Endothelial cell of umbilical vein (primary cell): ENCODE results near the gene PLCB4. TPM values are rescaled to one million over a fixed set of nuclear protein-coding genes. Genes with fewer than 3 reads are reported as not detected.

Experiments used
- BruUV-seq: library from RNA; stranded (reverse); fragments of 400-500 nt; replicated peaks from 2 replicates; lab custom pipeline; 2021; lab: Mats Ljungman, UMichigan
- CTCF ChIA-PET: fragments of 300-600, 350-600 bp; sonication (Branson Sonifier 250); formaldehyde crosslinking; loops from one replicate; lab custom pipeline; 2021; ENCODE audit warnings: antibody characterized with exemption, inconsistent platforms; lab: Charles Lee
- POLR2A ChIA-PET: fragments of 300-600, 350-600 bp; sonication (Branson Sonifier 250); formaldehyde crosslinking; loops from one replicate; lab custom pipeline; 2021; ENCODE audit warnings: antibody characterized with exemption, inconsistent platforms; lab: Charles Lee
- DNase-seq: peaks from one replicate; pipeline ENCODE4 v3.0.0-alpha.2; 2011; ENCODE audit warnings: low read depth, low spot score
- FAIRE-seq: peaks from 2 replicates; lab custom pipeline; 2011; peaks lifted over from hg19 to GRCh38; lab: Jason Lieb, UNC
- H2AFZ ChIP-seq: 2 replicates; pipeline ENCODE4 v1.6.0; 2012; ENCODE audit warnings: low read depth, low read length, control low read depth, inconsistent platforms
- H3K27ac ChIP-seq: 2 replicates; pipeline ENCODE4 v1.5.1; 2011; ENCODE audit warnings: low read depth, mild to moderate bottlenecking, control low read depth, low read length, moderate library complexity; ENCODE audit not compliant: insufficient read depth
- H3K27me3 ChIP-seq, 2 experiments: 2 replicates each; pipeline versions ENCODE4 v1.6.0 to v1.6.1; 2011; ENCODE audit warnings: low read length in 2 of 2, mixed read lengths in 1 of 2; ENCODE audit not compliant: control insufficient read depth in 2 of 2, insufficient read depth in 2 of 2
- H3K36me3 ChIP-seq, 2 experiments: 2 replicates in 1 of 2; 3 replicates in 1 of 2; pipeline ENCODE4 v1.5.1; 2011; ENCODE audit warnings: low read length in 2 of 2, mild to moderate bottlenecking in 1 of 2, moderate library complexity in 1 of 2; ENCODE audit not compliant: control insufficient read depth in 2 of 2, insufficient read depth in 2 of 2; ENCODE audit errors: extremely low read depth in 1 of 2
- H3K4me1 ChIP-seq: 3 replicates; pipeline ENCODE4 v1.5.1; 2011; ENCODE audit warnings: mild to moderate bottlenecking, low read length; ENCODE audit not compliant: control insufficient read depth, insufficient read depth; ENCODE audit errors: extremely low read depth
- H3K4me2 ChIP-seq: 2 replicates; pipeline ENCODE4 v1.6.1; 2011; ENCODE audit warnings: low read length, control low read depth, mixed read lengths; ENCODE audit not compliant: insufficient read depth
- H3K4me3 ChIP-seq, 3 experiments: fragments of 200-600 bp in 1 of 3; sonication (generic), shearing (Covaris generic) in 1 of 3; replicated peaks in 1 of 3; 2 replicates each; pipeline ENCODE4 v1.5.1; 2011 to 2016; ENCODE audit warnings: control low read depth in 3 of 3, low read length in 3 of 3, mild to moderate bottlenecking in 2 of 3, inconsistent platforms in 1 of 3, low read depth in 1 of 3, moderate library complexity in 1 of 3; ENCODE audit not compliant: insufficient read depth in 1 of 3
- H3K79me2 ChIP-seq: 2 replicates; pipeline ENCODE4 v1.6.0; 2012; ENCODE audit warnings: low read length, inconsistent platforms; ENCODE audit not compliant: control insufficient read depth, insufficient read depth
- H3K9ac ChIP-seq: replicated peaks from 2 replicates; pipeline ENCODE3; 2011; ENCODE audit warnings: low read length, control low read depth; ENCODE audit not compliant: insufficient read depth; ENCODE audit errors: extremely low read depth
- H3K9me1 ChIP-seq: replicated peaks from 3 replicates; pipeline ENCODE4 v1.6.0; 2011; ENCODE audit warnings: mild to moderate bottlenecking, low read length; ENCODE audit not compliant: control insufficient read depth, insufficient read depth; ENCODE audit errors: extremely low read depth
- H3K9me3 ChIP-seq: replicated peaks from 2 replicates; pipeline ENCODE4 v1.5.1; 2012; ENCODE audit warnings: low read length, inconsistent platforms; ENCODE audit not compliant: control insufficient read depth, insufficient read depth
- H4K20me1 ChIP-seq: replicated peaks from 2 replicates; pipeline ENCODE3; 2011; ENCODE audit warnings: mild to moderate bottlenecking, low read length; ENCODE audit not compliant: control insufficient read depth, insufficient read depth; ENCODE audit errors: extremely low read depth
- CTCF ChIP-seq, 2 donors: IDR thresholded peaks; 1 replicate in 1 of 2; 2 replicates in 1 of 2; pipeline ENCODE4 v1.5.1; 2011; ENCODE audit warnings: low read length in 2 of 2, mild to moderate bottlenecking in 2 of 2, moderate library complexity in 2 of 2, control low read depth in 1 of 2, inconsistent platforms in 1 of 2, low read depth in 1 of 2; ENCODE audit not compliant: insufficient read depth in 1 of 2; ENCODE audit errors: extremely low read depth in 1 of 2
- EZH2 ChIP-seq: IDR thresholded peaks from 2 replicates; pipeline ENCODE4 v1.6.1; 2012; ENCODE audit warnings: borderline replicate concordance, low read depth, mild to moderate bottlenecking, moderate library complexity, low read length, inconsistent platforms; ENCODE audit not compliant: severe bottlenecking
- FOS ChIP-seq: IDR thresholded peaks from 2 replicates; pipeline ENCODE4 v1.6.1; 2011; ENCODE audit warnings: mild to moderate bottlenecking, low read length, moderate library complexity, borderline replicate concordance; ENCODE audit not compliant: insufficient read depth
- GATA2 ChIP-seq: IDR thresholded peaks from 2 replicates; pipeline ENCODE4 v1.7.0; 2011; ENCODE audit warnings: low read depth, mild to moderate bottlenecking, moderate library complexity, mixed read lengths, low read length; ENCODE audit not compliant: insufficient read length, insufficient read depth
- JUN ChIP-seq: IDR thresholded peaks from 2 replicates; pipeline ENCODE4 v1.6.1; 2011; ENCODE audit warnings: borderline replicate concordance, low read depth; ENCODE audit not compliant: insufficient read length, insufficient read depth
- MAX ChIP-seq: IDR thresholded peaks from 2 replicates; pipeline ENCODE4 v1.6.1; 2011; ENCODE audit not compliant: insufficient read depth, insufficient read length
- MYC ChIP-seq: IDR thresholded peaks from one replicate; pipeline ENCODE4 v1.6.1; 2011; ENCODE audit warnings: mild to moderate bottlenecking, low read depth, low read length
- POLR2A ChIP-seq: IDR thresholded peaks from 2 replicates; pipeline ENCODE4 v1.6.1; 2012; ENCODE audit warnings: low read depth, mild to moderate bottlenecking, control low read depth, low read length
- POLR2AphosphoS5 ChIP-seq: IDR thresholded peaks from 2 replicates; pipeline ENCODE4 v1.6.1; 2012; ENCODE audit warnings: low read depth, mild to moderate bottlenecking, control low read depth, low read length, moderate library complexity; ENCODE audit not compliant: insufficient read depth
- dilution Hi-C: fragments of 300-500 bp; cut with MboI; formaldehyde crosslinking; loops from one replicate; pipeline ENCODE4 v1.15.0; 2019; ENCODE audit warnings: low sequenced_read_pairs; ENCODE audit not compliant: extremely low pct_ligation_motif_present
- intact Hi-C: fragments of 100-400 bp; cut with micrococcal nuclease; formaldehyde crosslinking; loops from one replicate; pipeline ENCODE4 v1.10.0; 2022
- polyA plus RNA-seq, 4 experiments: library from polyadenylated mRNA; depleted of rRNA in 3 of 4; stranded (reverse) in 3 of 4; unstranded in 1 of 4; fragments of >200 nt; gene quantifications; 2 replicates each; pipeline versions ENCODE4 v1.2.1 to v1.2.3, GENCODE V29; 2011 to 2012; ENCODE audit warnings: missing spikeins in 1 of 4
- total RNA-seq: library from RNA; stranded (reverse); gene quantifications from 2 replicates; pipeline ENCODE4 v1.2.3, GENCODE V29; 2021

PLCB4 gene
- total and polyA plus RNA-seq, 2 donors (not counting 3 experiments of a cell fraction or from before 2014, with no cell fraction given) = 0.37 to 1.7 TPM

- H3K4me2 ChIP-seq = no peak overlapping the region
- ChIA-PET CTCF (interaction anchor here (1.0 kb wide), 2 partner anchors 43 to 59 kb away, joined by 3 read pairs; no protein-coding TSS in a partner anchor), POLR2A (no interaction called here)
- H3K79me2 ChIP-seq = no peaks in the 10 kb centered on the region
- no TSS peak for BruUV-seq
- no peaks in the 10 kb centered on the region for H3K9me1 ChIP-seq
- no peaks in the 10 kb centered on the region for H3K9me3 ChIP-seq
- intact Hi-C loops (no loop called here), dilution Hi-C loops (no loop called here)
- no peak overlapping the region for H2AFZ ChIP-seq
- H3K36me3 ChIP-seq = no peaks in the 10 kb centered on the region
- no peaks in the 10 kb centered on the region for H4K20me1 ChIP-seq
- DNase-seq (no peak), FAIRE-seq (no peak)
- H3K4me1 ChIP-seq = no peaks in the 10 kb centered on the region
- no peak overlapping the region for H3K9ac ChIP-seq
- H3K27ac ChIP-seq = no peak overlapping the region
- H3K4me3 ChIP-seq = no peak overlapping the region
- TF ChIP-seq EZH2 (no peak), GATA2 (no peak), MAX (no peak), CTCF (IDR thresholded peaks at IDR 0.05; ENCODE audit: extremely low read depth in 1 of 2, insufficient read depth in 1 of 2, low read depth in 1 of 2, low read length in 2 of 2) (no peak), MYC (no peak), POLR2A (no peak), JUN (no peak), FOS (no peak), POLR2AphosphoS5 (no peak)
- no peaks in the 10 kb centered on the region for H3K27me3 ChIP-seq
These were observed 91.9 kb downstream of the PLCB4 start for GRCh38 chr20:9160757-9161156.
